ENCODE data around the gene ATP2B1.

ATP2B1 gene

DNA sequence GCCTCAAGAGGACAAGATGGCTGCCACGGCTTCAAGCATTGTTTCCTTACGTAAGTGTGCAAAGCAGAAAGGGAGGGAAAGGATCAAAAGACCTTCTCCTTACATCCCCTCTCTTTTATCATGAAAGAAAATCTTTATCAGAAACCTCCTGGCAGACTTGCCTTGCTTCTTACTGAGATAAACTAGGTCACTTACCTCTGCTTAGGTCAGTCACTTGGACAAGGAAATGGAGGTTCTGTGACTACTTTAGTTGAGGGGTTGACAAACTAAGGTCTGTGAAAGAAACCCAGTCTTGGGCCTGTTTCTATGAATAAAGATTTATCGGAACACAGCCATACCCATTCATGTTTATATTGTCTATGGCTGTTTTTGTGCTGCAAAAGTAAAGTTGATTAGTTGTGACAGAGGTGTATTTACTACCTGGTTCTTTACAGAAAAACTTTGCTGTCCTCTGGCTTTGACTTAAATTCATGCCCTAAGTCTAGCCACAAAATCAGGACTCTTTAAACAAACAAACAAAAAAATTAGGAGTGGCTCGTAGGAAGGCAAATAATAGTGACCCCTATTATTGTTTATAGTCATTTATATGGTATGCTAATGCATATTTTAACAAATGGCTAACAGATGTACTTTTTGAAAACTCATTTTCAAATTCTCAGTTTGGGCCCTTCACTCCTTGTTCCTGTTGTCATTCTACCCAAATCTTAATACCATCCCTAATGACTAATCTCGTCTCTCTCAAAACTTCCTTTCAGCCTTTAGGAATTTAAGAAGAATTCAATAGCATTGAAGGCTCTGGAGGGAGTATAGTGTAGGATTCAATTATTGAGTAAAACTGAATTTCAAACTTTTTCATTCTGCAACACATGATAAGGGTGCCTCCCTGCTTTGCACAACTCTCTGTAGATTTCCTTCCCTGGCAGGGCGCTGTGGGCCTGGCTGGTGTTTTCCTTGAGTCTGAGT lies 42.0 kb upstream of the ATP2B1 start:
- DNase-seq (ENCODE audit: extremely low read depth, insufficient read length): no peak
- Histone ChIP-seq H3K36me3 (ENCODE audit: control insufficient read depth, insufficient read depth, low read length) (no peaks in the 10 kb centered on the region), H3K27me3 (replicated peaks; ENCODE audit: control insufficient read depth, insufficient read depth, low read length) (no peaks in the 10 kb centered on the region), H3K4me3 (replicated peaks; ENCODE audit: low read depth, low read length) (no peak overlapping the region)
- TF ChIP-seq, protein P1, sequence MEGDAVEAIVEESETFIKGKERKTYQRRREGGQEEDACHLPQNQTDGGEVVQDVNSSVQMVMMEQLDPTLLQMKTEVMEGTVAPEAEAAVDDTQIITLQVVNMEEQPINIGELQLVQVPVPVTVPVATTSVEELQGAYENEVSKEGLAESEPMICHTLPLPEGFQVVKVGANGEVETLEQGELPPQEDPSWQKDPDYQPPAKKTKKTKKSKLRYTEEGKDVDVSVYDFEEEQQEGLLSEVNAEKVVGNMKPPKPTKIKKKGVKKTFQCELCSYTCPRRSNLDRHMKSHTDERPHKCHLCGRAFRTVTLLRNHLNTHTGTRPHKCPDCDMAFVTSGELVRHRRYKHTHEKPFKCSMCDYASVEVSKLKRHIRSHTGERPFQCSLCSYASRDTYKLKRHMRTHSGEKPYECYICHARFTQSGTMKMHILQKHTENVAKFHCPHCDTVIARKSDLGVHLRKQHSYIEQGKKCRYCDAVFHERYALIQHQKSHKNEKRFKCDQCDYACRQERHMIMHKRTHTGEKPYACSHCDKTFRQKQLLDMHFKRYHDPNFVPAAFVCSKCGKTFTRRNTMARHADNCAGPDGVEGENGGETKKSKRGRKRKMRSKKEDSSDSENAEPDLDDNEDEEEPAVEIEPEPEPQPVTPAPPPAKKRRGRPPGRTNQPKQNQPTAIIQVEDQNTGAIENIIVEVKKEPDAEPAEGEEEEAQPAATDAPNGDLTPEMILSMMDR (IDR thresholded peaks at IDR 0.05; ENCODE audit: insufficient read depth, low read length, poor library complexity, severe bottlenecking): no peak

DNA sequence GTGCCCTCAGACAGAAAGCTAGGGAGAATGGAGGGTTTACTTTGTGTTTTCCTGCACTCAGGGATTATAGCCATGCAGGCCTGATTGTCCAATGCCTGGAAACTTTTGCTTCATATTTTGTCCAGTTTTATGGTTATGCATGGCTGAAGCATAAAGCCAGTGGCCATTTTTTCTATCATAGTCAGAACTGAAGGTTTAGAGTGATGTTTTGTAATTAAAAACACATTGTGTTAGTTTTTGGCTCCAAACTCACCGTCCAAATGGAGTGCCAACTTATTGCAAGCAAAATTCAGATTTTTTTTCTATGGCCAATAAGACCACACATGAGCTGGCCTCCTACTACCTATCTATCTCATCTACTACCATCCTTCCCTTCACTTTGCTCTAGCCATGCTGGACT lies 40.2 kb upstream of the ATP2B1 start:
- Histone ChIP-seq H3K27me3 (replicated peaks; ENCODE audit: control insufficient read depth, insufficient read depth, low read length) (no peaks in the 10 kb centered on the region), H3K4me3 (replicated peaks; ENCODE audit: low read depth, low read length) (no peak overlapping the region), H3K36me3 (ENCODE audit: control insufficient read depth, insufficient read depth, low read length) (no peaks in the 10 kb centered on the region)
- no peak for DNase-seq (ENCODE audit: extremely low read depth, insufficient read length)
- TF ChIP-seq, protein P1 (IDR thresholded peaks at IDR 0.05; ENCODE audit: insufficient read depth, low read length, poor library complexity, severe bottlenecking): no peak

DNA sequence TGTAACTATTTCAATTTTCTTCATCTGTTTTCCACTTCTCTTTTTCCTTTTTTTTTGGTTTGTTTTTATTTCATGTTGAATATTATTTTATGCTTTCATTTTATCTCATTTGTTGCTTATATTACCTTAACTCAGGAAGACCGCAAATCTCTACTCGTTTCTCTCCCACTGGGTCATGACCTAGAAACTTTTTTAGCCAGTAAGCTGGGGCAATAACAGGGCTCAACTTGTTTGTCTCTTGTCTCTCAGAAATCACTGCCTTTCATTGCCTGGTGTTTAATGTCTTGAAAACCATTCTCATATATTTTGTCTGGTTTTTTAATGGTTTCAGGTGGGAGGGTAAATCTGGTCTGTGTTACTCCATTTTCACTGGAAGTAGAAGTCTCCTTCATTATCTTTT lies 36.6 kb upstream of the ATP2B1 start:
- no peak overlapping the region for H3K4me3 ChIP-seq (replicated peaks; ENCODE audit: low read depth, low read length)
- no peak for DNase-seq (ENCODE audit: extremely low read depth, insufficient read length)
- TF ChIP-seq, protein P1 (IDR thresholded peaks at IDR 0.05; ENCODE audit: insufficient read depth, low read length, poor library complexity, severe bottlenecking): no peak
- H3K36me3 ChIP-seq (ENCODE audit: control insufficient read depth, insufficient read depth, low read length): no peaks in the 10 kb centered on the region
- no peaks in the 10 kb centered on the region for H3K27me3 ChIP-seq (replicated peaks; ENCODE audit: control insufficient read depth, insufficient read depth, low read length)

DNA sequence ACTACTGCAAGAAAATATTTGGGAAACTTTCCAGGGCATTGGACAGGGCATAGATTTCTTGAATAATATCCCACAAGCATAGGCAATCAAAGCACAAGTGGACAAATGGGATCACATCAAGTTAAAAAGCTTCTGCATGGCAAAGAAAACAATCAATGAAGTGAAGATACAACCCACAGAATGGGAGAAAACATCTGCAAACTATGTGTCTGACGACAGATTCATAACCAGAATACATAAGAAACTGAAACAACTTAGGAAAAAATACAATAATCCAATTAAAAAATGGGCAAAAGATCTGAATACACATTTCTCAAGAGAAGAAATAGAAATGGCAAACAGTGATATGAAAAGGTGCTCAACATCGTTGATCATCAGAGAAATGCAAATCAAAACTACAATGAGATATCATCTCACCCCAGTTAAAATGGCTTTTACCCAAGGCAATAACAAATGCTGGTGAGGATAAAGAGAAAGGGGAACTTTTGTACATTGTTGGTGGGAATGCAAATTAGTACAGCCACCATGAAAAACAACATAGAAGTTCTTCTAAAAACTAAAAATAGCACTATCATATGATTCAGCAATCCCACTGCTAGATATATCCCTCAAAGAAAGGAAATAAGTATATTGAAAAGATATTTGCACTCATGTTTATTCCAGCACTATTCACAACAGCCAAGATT lies 33.8 kb upstream of the ATP2B1 start:
- Histone ChIP-seq H3K4me3 (replicated peaks; ENCODE audit: low read depth, low read length) (no peak overlapping the region), H3K27me3 (replicated peaks; ENCODE audit: control insufficient read depth, insufficient read depth, low read length) (no peaks in the 10 kb centered on the region), H3K36me3 (ENCODE audit: control insufficient read depth, insufficient read depth, low read length) (no peaks in the 10 kb centered on the region)
- TF ChIP-seq, protein P1 (IDR thresholded peaks at IDR 0.05; ENCODE audit: insufficient read depth, low read length, poor library complexity, severe bottlenecking): no peak
- no peak for DNase-seq (ENCODE audit: extremely low read depth, insufficient read length)

DNA sequence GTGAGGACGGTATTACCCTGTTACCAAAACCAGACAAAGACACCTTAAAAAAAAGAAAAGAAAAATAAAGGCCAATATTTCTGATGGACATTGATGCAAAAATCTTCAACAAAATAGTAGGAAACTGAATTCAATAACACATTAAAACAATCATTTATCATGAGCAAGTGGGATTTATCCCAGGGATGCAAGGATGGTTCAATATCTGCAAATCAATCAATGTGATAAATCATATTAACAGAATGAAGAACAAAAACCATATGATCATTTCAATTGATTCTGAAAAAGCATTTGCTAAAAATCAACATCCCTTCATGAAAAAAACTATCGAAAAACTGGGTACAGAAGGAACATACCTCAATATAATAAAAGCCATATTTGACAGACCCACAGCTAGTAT lies 32.3 kb upstream of the ATP2B1 start:
- no peaks in the 10 kb centered on the region for H3K27me3 ChIP-seq (replicated peaks; ENCODE audit: control insufficient read depth, insufficient read depth, low read length)
- H3K4me3 ChIP-seq (replicated peaks; ENCODE audit: low read depth, low read length): no peak overlapping the region
- H3K36me3 ChIP-seq (ENCODE audit: control insufficient read depth, insufficient read depth, low read length): no peaks in the 10 kb centered on the region
- TF ChIP-seq, protein P1 (IDR thresholded peaks at IDR 0.05; ENCODE audit: insufficient read depth, low read length, poor library complexity, severe bottlenecking): no peak
- no peak for DNase-seq (ENCODE audit: extremely low read depth, insufficient read length)
